GM19467 (cell line): ENCODE data around the gene CD9.
"Not testable (repeated sequence)": the region's sequence is repeated elsewhere in the genome, so short reads cannot be mapped to it uniquely, and the experiment has no call there.

Experiments used
- ATAC-seq: cut with Tn5 transposase; IDR thresholded peaks from one replicate; pipeline ENCODE4 v1.9.1; 2021; ENCODE audit warnings: mild to moderate bottlenecking, moderate library complexity; ENCODE audit not compliant: unreplicated experiment

CD9 gene

GRCh38 chr12:6178981-6179761 lies 21.0 kb upstream of the CD9 start:
- no peak for ATAC-seq

- ATAC-seq, result no peak
Measured at GRCh38 chr12:6180268-6181051, 19.7 kb upstream of the CD9 start.

- ATAC-seq, result no peak
Measured at GRCh38 chr12:6181166-6181565, 19.0 kb upstream of the CD9 start.

GRCh38 chr12:6181583-6182278 lies 18.5 kb upstream of the CD9 start:
- ATAC-seq, result no peak

GRCh38 chr12:6182279-6182898 lies 17.8 kb upstream of the CD9 start:
- ATAC-seq, result no peak

GRCh38 chr12:6183689-6184428 lies 16.3 kb upstream of the CD9 start:
- ATAC-seq, result no peak

- ATAC-seq, result no peak
Measured at GRCh38 chr12:6185961-6186827, 14.0 kb upstream of the CD9 start.

GRCh38 chr12:6187948-6188793 lies 12.0 kb upstream of the CD9 start:
- no peak for ATAC-seq

GRCh38 chr12:6189028-6189427 lies 11.2 kb upstream of the CD9 start:
- ATAC-seq, result no peak

- ATAC-seq, result not testable (repeated sequence)
Measured at GRCh38 chr12:6189952-6190598, 10.1 kb upstream of the CD9 start.

GRCh38 chr12:6190767-6191530 lies 9.3 kb upstream of the CD9 start:
- not testable (repeated sequence) for ATAC-seq

GRCh38 chr12:6192604-6193380 lies 7.4 kb upstream of the CD9 start:
- no peak for ATAC-seq

- ATAC-seq, result no peak
Measured at GRCh38 chr12:6193853-6194815, 6.1 kb upstream of the CD9 start.

GRCh38 chr12:6195665-6196535 lies 4.3 kb upstream of the CD9 start:
- no peak for ATAC-seq

- no peak for ATAC-seq
Measured at GRCh38 chr12:6198051-6198450, 2.1 kb upstream of the CD9 start.
